ENCODE measurements around the gene PCSK6.

DNA sequence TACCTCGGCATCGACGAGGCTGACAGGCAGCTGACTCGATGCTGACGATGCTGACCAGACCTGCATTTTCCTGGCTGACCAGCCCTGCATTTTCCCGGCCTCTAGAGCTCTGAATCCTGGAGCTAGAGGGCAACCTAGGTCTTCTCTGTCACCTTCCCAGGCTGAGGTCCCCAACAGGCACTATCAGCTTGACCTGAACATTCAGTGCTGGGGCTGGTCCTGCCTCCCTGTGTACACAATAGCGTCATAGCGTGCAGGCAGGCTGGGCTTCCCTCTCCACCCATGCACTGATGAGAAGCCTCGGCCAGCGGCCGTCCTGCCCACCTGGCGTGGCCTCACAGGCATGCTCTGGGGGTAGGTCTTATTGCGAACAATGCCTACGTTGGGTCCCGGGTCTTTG lies 132.2 kb downstream of the PCSK6 start:
- TF ChIP-seq CEBPB (IDR thresholded peaks at IDR 0.05; ENCODE audit: low read depth, low read length) (no peak), YY1 (IDR thresholded peaks at IDR 0.05; ENCODE audit: low read depth, low read length) (no peak), MAFK (IDR thresholded peaks at IDR 0.05; ENCODE audit: low read depth, low read length) (no peak), POLR2A (IDR thresholded peaks at IDR 0.05; ENCODE audit: control extremely low read depth in 1 of 2, low read depth in 2 of 2, low read length in 2 of 2) (no peak), ZNF274 (IDR thresholded peaks at IDR 0.05; ENCODE audit: borderline replicate concordance, extremely low read depth, low read length) (no peak), EZH2 (IDR thresholded peaks at IDR 0.05; ENCODE audit: low read depth, low read length, severe bottlenecking) (no peak), GABPA (IDR thresholded peaks at IDR 0.05; ENCODE audit: borderline replicate concordance, insufficient read depth, low read length) (no peak), TAF1 (IDR thresholded peaks at IDR 0.05; ENCODE audit: low read depth, low read length) (no peak), CHD1 (IDR thresholded peaks at IDR 0.05; ENCODE audit: low read depth, low read length) (no peak)
- TF ChIP-seq, protein P1, sequence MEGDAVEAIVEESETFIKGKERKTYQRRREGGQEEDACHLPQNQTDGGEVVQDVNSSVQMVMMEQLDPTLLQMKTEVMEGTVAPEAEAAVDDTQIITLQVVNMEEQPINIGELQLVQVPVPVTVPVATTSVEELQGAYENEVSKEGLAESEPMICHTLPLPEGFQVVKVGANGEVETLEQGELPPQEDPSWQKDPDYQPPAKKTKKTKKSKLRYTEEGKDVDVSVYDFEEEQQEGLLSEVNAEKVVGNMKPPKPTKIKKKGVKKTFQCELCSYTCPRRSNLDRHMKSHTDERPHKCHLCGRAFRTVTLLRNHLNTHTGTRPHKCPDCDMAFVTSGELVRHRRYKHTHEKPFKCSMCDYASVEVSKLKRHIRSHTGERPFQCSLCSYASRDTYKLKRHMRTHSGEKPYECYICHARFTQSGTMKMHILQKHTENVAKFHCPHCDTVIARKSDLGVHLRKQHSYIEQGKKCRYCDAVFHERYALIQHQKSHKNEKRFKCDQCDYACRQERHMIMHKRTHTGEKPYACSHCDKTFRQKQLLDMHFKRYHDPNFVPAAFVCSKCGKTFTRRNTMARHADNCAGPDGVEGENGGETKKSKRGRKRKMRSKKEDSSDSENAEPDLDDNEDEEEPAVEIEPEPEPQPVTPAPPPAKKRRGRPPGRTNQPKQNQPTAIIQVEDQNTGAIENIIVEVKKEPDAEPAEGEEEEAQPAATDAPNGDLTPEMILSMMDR (IDR thresholded peaks at IDR 0.05; ENCODE audit: control extremely low read depth in 1 of 3, insufficient read depth in 1 of 3, low read depth in 1 of 3, low read length in 3 of 3): peak in 1 of 3 experiments; percentile 16; a peak in 2 of 4 replicates
- TF ChIP-seq, protein P2, sequence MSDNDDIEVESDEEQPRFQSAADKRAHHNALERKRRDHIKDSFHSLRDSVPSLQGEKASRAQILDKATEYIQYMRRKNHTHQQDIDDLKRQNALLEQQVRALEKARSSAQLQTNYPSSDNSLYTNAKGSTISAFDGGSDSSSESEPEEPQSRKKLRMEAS (IDR thresholded peaks at IDR 0.05): no peak

Measured in H1 (cell line).